ENCODE results near the gene CREG1.

CREG1 gene

DNA sequence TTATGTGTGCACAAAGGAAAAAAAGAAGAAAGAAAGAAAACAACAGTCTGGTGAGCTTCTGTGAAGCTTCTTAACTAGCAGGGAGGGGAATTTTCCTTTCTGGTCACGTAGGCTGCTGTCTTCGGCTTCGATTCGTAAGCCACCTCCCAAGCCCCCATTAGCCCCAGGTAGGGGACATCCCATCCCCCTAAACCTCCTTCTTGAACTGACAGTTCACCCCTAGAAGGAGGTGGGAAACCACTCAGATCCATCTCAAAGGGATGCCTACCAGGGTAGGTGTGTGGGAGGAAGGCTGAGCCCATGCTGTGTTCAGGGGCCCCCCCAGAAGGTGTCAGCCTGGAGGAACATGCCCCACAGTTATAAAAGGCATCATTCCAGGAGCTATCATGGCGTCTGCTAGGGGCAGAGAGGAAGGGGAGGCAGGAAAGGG is 61.1 kb downstream of the CREG1 start:
- in situ Hi-C loops (cut with HindIII; ENCODE audit: low sequenced_read_pairs): no loop called here
- no peak overlapping the region for H3K4me3 ChIP-seq (ENCODE audit: low read depth, low read length)
- no peak for DNase-seq (ENCODE audit: low read depth, low spot score)
- no peak for TF ChIP-seq CTCF (IDR thresholded peaks at IDR 0.05; ENCODE audit: low read depth, low read length)

DNA sequence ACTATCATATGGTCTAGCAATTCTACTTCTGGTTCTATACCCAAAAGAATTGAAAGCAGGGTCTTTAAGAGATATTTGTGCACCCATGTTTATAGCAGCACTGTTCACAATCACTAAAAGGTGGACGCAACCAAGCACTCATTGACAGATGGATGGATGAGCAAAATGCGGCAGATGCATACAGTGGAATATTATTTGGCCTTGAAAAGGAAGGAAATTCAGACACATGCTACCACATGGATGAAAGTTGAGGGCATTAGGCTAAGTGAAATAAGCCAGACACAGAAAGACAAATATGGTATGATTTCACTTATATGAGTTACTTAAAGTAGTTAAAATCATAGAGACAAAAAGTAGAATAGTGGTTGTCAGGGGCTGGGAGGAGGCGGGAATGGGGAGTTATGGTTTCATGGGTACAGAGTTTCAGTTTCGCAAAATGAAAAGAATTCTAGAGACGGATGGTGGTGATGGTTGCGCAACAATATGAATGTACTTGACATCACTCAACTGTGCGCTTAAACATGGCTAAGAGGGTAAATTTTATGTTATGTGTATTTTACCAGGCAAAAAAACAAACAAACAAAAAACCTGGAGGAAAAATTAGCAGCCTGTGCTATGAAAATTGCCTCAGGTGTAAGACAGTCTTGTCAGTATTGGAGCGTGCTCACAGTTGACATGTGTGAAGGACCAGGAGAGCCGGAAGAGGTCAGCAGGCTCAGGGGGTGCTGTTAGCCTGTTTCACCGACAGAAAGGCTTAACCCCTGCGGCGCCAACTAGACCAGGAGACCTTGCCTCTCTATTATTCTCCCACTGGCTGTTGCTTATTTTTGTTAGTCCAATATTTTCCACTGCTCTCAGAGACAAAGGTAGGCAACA is 61.7 kb downstream of the CREG1 start:
- no peak for DNase-seq (ENCODE audit: low read depth, low spot score)
- in situ Hi-C loops (cut with HindIII; ENCODE audit: low sequenced_read_pairs): no loop called here
- no peak for TF ChIP-seq CTCF (IDR thresholded peaks at IDR 0.05; ENCODE audit: low read depth, low read length)
- no peak overlapping the region for H3K4me3 ChIP-seq (ENCODE audit: low read depth, low read length)

Data from astrocyte of the spinal cord (primary cell).